ENCODE measurements around the gene PIGR. TPM values are rescaled to one million over a fixed set of nuclear protein-coding genes. Genes with fewer than 3 reads are reported as not detected.

Gene PIGR
- total RNA-seq, 1 experiment from 2014 or later: not detected

- H2AK5ac ChIP-seq (ENCODE audit: insufficient read length, low read length): no peak overlapping the region
- no peak for DNase-seq
These were observed 5.7 kb downstream of the PIGR start for GRCh38 chr1:206940588-206940936.

More at GRCh38 chr1:206940588-206940936, 5.7 kb downstream of the PIGR start:
- no peaks in the 10 kb centered on the region for H3K9me3 ChIP-seq (ENCODE audit: control insufficient read depth, low read depth, low read length)
- no peak overlapping the region for H3K4me2 ChIP-seq (ENCODE audit: insufficient read depth, insufficient read length, low read length)
- H3T11ph ChIP-seq (ENCODE audit: low read length): no peak overlapping the region
- H4K8ac ChIP-seq (replicated peaks; ENCODE audit: insufficient read length, low read depth, low read length): no peak overlapping the region
- Mint-ChIP-seq H3K27ac (no peak overlapping the region), H3K9me3 (no peaks in the 10 kb centered on the region), H3K27me3 (ENCODE audit: low read depth) (peaks cover 21% of the 10 kb centered on the region), H3K36me3 (ENCODE audit: insufficient read depth in 1 of 3, low read depth in 3 of 3) (no peaks in the 10 kb centered on the region), H3K4me3 (no peak overlapping the region), H3K4me1 (peaks cover 5 to 9% of the 10 kb centered on the region in 2 experiments; a peak in 3 of 4 replicates)
- H4K20me1 ChIP-seq (ENCODE audit: control insufficient read depth, insufficient read depth, insufficient read length): no peaks in the 10 kb centered on the region
- TF ChIP-seq CTCF (conservative IDR thresholded peaks at IDR 0.05): no peak
- H3K18ac ChIP-seq (ENCODE audit: insufficient read length, low read depth, low read length): no peak overlapping the region
- H3K27me3 ChIP-seq (ENCODE audit: insufficient read depth, low read length): no peaks in the 10 kb centered on the region
- no peaks in the 10 kb centered on the region for H3K4me1 ChIP-seq (ENCODE audit: insufficient read depth, low read length)
- H3K4ac ChIP-seq (ENCODE audit: low read depth, low read length): no peak overlapping the region
- no peak overlapping the region for H4K91ac ChIP-seq (ENCODE audit: insufficient read length, low read depth, low read length)
- no peak overlapping the region for H4K5ac ChIP-seq (ENCODE audit: insufficient read length, low read depth, low read length)
- WGBS (ENCODE audit: extremely low coverage, insufficient read length, low lambda C conversion rate): no CpG with 5 or more reads among the region's 3 CpGs
- no peaks in the 10 kb centered on the region for H3K79me2 ChIP-seq (ENCODE audit: insufficient read depth, low read length)
- no peak overlapping the region for H2BK5ac ChIP-seq (ENCODE audit: insufficient read length, low read length)
- no peaks in the 10 kb centered on the region for H3K23me2 ChIP-seq (ENCODE audit: insufficient read length, low read depth, low read length, poor library complexity, severe bottlenecking)
- H2BK120ac ChIP-seq (ENCODE audit: low read depth, low read length, poor library complexity, severe bottlenecking): no peak overlapping the region
- H2BK12ac ChIP-seq (ENCODE audit: insufficient read length, low read depth, low read length): no peak overlapping the region
- no peak overlapping the region for H3K23ac ChIP-seq (ENCODE audit: insufficient read length, low read depth, low read length)
- no peak overlapping the region for H3K14ac ChIP-seq (ENCODE audit: insufficient read depth, low read length)
- H3K9ac ChIP-seq (ENCODE audit: extremely low read depth, insufficient read length, low read length): no peak overlapping the region
- H2BK15ac ChIP-seq (ENCODE audit: low read depth, low read length): no peak overlapping the region
- no peak overlapping the region for H2BK20ac ChIP-seq (ENCODE audit: low read depth, low read length, poor library complexity, severe bottlenecking)
- no peak overlapping the region for H2AFZ ChIP-seq (ENCODE audit: low read length)
- no peaks in the 10 kb centered on the region for H3K79me1 ChIP-seq (ENCODE audit: insufficient read depth, low read depth, low read length, poor library complexity, severe bottlenecking)
- no peak overlapping the region for H3K56ac ChIP-seq (ENCODE audit: insufficient read length, low read depth, low read length)
- no peak overlapping the region for H3K27ac ChIP-seq (ENCODE audit: insufficient read length, low read depth, low read length)

Data from H9 (cell line).